Stimulated activated CD8-positive, alpha-beta memory T cell treated with anti-CD3 and anti-CD28 coated beads, Interleukin-7, amount 100 ng/mL, for 4 hours (primary cell): ENCODE measurements around the gene B3GLCT.

Experiments
- DNase-seq, 2 donors: peaks; one replicate each; pipeline ENCODE4 v3.0.0-alpha.2; 2020; ENCODE audit warnings: low read depth in 2 of 2

Gene B3GLCT

DNA sequence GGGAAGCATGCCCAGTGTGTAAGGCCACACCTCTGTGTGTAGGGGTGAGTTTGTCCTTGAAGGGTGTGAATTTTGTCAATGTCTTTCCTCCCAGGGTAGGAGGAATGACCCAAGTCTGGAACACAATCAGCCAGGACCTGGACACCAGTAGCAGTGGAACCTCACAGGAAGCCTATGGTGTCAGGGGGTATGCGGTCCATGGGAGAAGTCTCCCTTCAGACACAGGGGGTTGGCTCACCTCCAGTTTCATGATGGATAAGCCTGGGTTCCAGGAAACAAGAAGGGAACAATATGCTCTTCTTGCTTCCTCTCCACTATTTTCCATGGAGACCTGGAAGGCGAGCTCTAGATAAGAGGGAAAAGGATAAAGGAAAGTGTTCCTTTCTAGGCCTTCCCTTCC lies 23.9 kb downstream of the B3GLCT start:
- no peak for DNase-seq

- no peak for DNase-seq
Measured at GRCh38 chr13:31224174-31224669, 24.4 kb downstream of the B3GLCT start.

DNA sequence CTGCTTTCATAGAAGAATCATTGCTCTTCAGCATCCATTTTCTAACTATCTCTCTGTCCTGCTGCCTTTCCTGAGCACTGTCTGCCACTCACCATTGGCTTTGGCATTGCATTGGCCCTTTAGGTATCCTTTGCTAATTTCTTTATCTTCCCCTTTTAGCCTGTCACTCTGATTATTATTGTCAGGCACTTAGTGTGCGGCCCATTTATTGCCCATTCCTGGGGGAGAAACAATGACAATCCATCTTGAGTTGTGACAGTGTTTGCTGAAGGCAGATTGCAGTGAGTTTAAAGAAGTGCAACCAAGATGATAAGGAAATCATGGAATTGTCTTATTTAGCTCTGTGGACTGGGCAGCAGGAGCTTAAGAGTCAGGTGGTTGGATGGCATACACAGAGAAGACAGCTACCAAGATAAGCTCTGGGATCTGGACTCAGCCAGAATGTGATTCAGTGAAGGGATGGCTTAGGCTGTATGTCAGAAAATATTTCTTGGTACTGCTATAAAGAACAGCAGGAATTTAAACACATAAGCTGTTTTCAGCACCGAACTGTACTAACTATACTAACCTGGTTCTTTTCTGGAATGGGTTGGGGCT lies 25.3 kb downstream of the B3GLCT start:
- no peak for DNase-seq

- DNase-seq, result no peak
Measured at GRCh38 chr13:31225998-31226675, 26.4 kb downstream of the B3GLCT start.

GRCh38 chr13:31227063-31227462 lies 27.3 kb downstream of the B3GLCT start:
- DNase-seq, result no peak

DNA sequence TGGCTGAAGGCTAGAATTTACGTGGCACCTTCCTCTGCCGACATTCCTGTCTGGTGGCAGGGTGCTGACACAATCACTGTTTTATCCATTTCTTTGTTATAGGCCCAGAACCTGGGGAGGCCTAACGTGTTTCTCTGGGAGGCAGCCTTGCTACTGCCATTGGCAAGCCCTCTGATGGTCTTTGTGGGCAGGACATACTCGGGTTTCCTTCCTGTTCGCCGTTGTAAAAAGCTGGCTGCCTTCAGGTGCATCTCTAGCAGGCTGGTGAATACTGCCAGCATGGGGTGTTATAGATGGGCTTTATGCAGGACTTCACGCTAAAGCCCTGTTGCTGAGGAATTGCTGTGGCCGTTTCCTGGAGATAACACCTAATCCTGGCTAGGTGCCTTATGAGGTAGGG lies 28.1 kb downstream of the B3GLCT start:
- no peak for DNase-seq

GRCh38 chr13:31234729-31235128 lies 35.0 kb downstream of the B3GLCT start:
- DNase-seq, result no peak

DNA sequence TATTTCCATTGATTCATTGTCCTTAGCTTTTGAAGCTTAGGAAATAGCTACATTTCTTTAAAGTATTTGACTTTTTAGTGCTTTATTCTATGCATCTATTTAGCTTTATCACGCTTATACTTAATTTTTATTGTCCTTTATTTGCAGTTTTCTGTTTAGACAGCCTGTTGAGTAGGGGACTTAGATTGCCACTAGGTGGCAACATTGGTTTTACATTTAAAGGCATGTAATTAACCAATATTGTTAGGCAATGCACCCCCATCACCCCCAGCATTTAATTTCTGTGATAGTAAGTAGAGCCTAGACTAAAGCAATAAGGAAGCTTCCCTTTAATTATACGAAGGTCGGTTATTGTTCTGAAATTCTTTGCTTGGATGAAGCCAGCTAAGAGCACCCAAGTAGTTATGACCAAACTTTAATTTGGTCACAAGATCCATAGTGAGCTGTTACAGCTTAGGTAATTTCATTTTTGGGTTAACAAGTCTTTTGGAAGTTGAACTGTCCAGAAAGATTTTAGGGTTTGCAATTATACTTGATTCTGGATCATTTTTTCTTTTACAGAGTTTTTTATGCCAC lies 36.5 kb downstream of the B3GLCT start:
- DNase-seq, result no peak

GRCh38 chr13:31240921-31241320 lies 41.1 kb downstream of the B3GLCT start:
- no peak for DNase-seq

GRCh38 chr13:31242367-31242766 lies 42.6 kb downstream of the B3GLCT start:
- no peak for DNase-seq

- DNase-seq, result no peak
Measured at GRCh38 chr13:31242916-31243315, 43.1 kb downstream of the B3GLCT start.

- DNase-seq, result no peak
Measured at GRCh38 chr13:31245598-31246373, 46.0 kb downstream of the B3GLCT start.

GRCh38 chr13:31246918-31247317 lies 47.1 kb downstream of the B3GLCT start:
- no peak for DNase-seq

- no peak for DNase-seq
Measured at GRCh38 chr13:31248361-31248760, 48.6 kb downstream of the B3GLCT start.

- no peak for DNase-seq
Measured at GRCh38 chr13:31248965-31249539, 49.3 kb downstream of the B3GLCT start.

DNA sequence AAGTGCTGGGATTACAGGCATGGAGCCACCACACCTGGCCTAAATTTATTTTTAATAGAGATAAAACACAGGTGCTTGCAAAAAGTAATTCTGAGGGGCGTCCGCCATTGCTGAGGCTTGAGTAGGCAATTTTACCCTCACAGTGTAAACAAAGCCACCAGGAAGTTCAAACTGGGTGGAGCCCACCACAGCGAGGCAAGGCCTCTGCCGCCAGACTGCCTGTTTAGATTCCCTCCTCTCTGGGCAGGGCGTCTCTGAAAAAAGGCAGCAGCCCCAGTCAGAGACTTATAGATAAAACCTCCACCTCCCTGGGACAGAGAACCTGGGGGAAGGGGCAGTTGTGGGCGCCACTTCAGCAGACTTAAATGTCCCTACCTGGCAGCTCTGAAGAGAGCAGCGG lies 50.7 kb downstream of the B3GLCT start:
- DNase-seq, result no peak

DNA sequence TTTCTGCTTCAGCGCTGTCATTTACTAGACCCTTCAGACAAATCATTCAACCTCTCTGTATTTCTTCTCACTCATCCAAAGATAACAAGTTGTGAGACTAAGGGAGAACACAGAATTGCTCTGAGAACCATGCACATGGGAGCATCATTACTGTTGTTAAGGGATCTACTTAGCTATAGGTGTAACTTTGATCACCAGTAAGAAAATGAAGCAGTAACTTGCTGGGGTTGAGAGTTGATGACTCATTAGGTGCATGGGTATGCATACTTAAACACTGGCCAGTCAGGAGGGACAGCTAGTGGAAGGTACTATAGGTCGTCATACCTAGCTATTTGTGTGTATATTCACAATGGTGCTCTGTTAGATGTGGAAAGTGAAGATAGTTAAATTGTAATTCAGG lies 61.5 kb downstream of the B3GLCT start:
- DNase-seq, result no peak

DNA sequence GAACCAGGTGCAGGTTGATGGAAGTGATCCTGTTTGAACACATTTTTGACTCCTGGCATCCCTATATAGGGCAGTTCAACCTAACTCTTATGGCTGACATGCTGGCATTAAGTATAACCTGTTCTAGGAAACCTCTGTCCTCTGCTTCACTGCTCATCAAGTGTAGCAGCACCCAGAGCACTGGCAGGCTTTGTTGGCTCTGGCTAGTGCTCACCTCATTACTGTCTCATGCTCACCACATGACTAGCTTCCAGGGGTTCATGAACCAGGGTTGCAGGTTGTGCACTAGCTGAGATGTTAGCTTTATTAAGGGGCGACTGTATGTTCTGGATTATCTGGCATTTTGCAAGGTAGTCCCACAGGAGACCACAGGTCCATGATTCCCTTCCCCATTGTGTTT lies 63.6 kb downstream of the B3GLCT start:
- no peak for DNase-seq

DNA sequence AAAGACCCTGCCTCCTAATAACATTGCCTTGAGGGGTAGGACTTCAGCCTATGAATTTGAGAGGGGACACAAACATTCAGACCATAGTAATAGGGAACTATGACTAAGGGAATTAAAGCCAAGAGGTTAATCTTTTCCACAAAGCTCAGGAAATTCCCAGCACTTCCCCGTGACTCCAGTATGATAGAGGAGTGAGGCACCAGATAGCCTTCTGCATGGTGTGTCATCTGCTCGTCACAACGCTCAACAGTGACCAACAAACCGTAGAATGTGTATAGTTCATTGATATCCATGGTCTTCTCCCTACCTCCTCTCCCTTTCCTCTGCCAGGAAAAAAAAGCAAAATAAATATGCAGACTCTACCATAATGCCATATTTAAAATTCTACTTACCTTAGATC lies 64.4 kb downstream of the B3GLCT start:
- no peak for DNase-seq

DNA sequence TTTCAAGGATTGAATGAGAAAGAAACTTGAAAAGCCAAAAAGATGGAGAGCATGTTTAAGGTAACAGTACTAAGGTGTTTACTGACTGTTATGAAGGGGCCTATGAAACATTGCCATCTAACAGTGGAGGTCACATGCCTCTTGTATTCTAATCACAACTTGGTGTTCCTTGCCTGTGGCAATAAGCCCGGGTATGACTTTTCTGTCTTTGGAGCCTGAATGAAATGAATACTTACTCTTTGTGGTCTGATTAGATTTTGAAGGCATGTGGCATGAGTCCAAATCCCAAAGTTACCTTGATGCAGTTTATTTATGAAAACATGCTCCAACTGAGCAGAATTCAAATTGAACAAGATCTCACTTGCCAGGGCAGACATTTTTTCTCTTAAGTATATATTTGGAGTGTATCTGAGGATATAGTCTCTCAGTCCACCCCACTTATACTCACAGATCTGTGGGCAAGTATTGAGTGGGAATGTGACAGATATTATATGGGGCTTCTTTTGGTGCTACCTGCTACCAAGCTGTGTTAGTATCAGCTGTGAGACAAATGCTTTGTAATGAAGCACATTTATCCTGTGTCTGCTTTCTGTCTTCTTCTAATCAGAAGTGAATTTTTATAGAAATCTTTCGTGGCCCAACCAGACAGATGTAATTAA lies 67.5 kb downstream of the B3GLCT start:
- no peak for DNase-seq

DNA sequence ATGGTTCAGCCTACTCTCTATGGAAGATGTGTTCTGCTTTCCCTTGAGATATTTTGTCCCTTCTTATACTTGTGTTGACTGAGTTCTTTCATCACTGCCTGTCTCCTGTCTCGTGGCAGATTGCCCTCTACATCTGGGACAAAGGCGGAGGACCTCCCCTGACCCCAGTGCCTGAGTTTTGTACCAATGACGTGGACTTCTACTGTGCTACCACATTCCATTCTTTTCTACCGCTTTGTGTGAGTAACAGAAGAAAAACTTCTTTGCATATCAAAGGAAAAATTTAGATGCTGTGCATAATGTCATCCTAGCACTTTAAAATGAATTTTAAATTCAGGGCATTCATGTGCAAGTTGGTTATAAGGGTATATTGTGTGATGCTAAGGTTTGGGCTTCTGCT lies 74.6 kb downstream of the B3GLCT start:
- DNase-seq, result no peak

GRCh38 chr13:31276421-31276820 lies 76.6 kb downstream of the B3GLCT start:
- DNase-seq, result no peak
